ENCODE data around the gene RFX1.

- TF ChIP-seq THRAP3 (IDR thresholded peaks at IDR 0.05; ENCODE audit: borderline replicate concordance) = no peak
- TF ChIP-seq ADNP (tag; IDR thresholded peaks at IDR 0.05) = no peak
- TF ChIP-seq, protein P1, sequence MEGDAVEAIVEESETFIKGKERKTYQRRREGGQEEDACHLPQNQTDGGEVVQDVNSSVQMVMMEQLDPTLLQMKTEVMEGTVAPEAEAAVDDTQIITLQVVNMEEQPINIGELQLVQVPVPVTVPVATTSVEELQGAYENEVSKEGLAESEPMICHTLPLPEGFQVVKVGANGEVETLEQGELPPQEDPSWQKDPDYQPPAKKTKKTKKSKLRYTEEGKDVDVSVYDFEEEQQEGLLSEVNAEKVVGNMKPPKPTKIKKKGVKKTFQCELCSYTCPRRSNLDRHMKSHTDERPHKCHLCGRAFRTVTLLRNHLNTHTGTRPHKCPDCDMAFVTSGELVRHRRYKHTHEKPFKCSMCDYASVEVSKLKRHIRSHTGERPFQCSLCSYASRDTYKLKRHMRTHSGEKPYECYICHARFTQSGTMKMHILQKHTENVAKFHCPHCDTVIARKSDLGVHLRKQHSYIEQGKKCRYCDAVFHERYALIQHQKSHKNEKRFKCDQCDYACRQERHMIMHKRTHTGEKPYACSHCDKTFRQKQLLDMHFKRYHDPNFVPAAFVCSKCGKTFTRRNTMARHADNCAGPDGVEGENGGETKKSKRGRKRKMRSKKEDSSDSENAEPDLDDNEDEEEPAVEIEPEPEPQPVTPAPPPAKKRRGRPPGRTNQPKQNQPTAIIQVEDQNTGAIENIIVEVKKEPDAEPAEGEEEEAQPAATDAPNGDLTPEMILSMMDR (IDR thresholded peaks at IDR 0.05 in 2 of 3, conservative IDR thresholded peaks at IDR 0.05 in 1 of 3; ENCODE audit: insufficient read depth in 2 of 3, low read depth in 1 of 3, low read length in 3 of 3) = no peak
- TF ChIP-seq ESRRA (IDR thresholded peaks at IDR 0.05; ENCODE audit: borderline replicate concordance, low read depth) = no peak
These were observed 24.7 kb downstream of the RFX1 start for GRCh38 chr19:13981467-13981866.
